ENCODE data around the gene CCDC141.

The CCDC141 gene

GRCh38 chr2:179072527-179072926, 22.6 kb upstream of the CCDC141 start:
- TF ChIP-seq, protein P1, sequence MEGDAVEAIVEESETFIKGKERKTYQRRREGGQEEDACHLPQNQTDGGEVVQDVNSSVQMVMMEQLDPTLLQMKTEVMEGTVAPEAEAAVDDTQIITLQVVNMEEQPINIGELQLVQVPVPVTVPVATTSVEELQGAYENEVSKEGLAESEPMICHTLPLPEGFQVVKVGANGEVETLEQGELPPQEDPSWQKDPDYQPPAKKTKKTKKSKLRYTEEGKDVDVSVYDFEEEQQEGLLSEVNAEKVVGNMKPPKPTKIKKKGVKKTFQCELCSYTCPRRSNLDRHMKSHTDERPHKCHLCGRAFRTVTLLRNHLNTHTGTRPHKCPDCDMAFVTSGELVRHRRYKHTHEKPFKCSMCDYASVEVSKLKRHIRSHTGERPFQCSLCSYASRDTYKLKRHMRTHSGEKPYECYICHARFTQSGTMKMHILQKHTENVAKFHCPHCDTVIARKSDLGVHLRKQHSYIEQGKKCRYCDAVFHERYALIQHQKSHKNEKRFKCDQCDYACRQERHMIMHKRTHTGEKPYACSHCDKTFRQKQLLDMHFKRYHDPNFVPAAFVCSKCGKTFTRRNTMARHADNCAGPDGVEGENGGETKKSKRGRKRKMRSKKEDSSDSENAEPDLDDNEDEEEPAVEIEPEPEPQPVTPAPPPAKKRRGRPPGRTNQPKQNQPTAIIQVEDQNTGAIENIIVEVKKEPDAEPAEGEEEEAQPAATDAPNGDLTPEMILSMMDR (IDR thresholded peaks at IDR 0.05; ENCODE audit: control insufficient read depth, insufficient read depth, low read depth, low read length, missing control alignments) = no peak

DNA sequence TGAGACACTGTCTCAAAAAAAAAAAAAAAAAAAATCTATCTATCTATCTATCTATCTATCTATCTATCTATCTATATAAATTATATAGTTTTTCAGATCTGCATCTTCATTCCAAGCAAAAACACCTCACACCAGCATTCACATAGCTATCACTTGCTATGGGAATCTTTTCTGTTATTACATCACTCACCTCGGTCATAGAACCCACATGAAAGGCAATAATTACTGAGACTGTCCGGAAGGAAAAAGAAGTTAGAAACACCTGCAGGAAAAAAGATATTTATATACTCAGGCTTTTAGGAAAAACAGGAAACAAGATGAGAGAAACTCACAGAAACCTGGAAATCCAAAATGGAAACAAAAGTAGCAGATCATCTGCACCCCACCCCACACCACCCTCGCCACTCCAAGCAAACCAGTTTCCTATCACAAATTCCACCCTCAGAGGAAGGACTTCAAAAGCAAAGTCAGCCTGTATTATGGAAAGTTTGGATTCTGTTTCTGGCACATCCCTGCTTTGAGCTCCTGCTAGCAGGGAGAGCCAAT, 21.9 kb upstream of the CCDC141 start:
- H3K4me3 ChIP-seq (ENCODE audit: control insufficient read depth, low read depth, low read length) = no peak overlapping the region
- TF ChIP-seq, protein P1 (IDR thresholded peaks at IDR 0.05; ENCODE audit: control insufficient read depth, insufficient read depth, low read depth, low read length, missing control alignments) = no peak
- DNase-seq (ENCODE audit: low read depth) = no peak

More at GRCh38 chr2:179072527-179072926, 22.6 kb upstream of the CCDC141 start:
- no peak overlapping the region for H3K4me3 ChIP-seq (ENCODE audit: control insufficient read depth, low read depth, low read length)
- no peak for DNase-seq (ENCODE audit: low read depth)

- DNase-seq (ENCODE audit: low read depth) = no peak
- no peak overlapping the region for H3K4me3 ChIP-seq (ENCODE audit: control insufficient read depth, low read depth, low read length)
- TF ChIP-seq, protein P1 (IDR thresholded peaks at IDR 0.05; ENCODE audit: control insufficient read depth, insufficient read depth, low read depth, low read length, missing control alignments) = no peak
These were observed 21.0 kb upstream of the CCDC141 start for GRCh38 chr2:179070895-179071294.

DNA sequence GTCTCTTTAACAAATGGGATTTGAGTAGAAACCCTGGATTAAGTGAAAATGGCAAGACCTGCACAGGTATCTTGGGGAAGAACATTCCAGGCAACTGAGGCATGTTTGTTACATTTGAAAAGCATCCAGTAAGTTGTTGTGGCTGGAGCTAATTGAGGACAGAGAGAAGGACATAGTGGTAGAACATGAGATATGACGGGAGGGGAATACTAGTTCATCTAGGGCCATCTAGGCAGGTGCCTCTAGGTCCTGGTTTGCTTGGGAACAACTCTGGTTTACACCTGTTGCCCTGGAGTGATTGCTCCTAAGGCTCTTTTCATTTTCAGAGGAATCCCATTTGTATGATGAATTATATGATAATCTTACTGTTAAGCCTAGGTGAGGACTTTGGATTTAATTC, 19.7 kb upstream of the CCDC141 start:
- TF ChIP-seq, protein P1 (IDR thresholded peaks at IDR 0.05; ENCODE audit: control insufficient read depth, insufficient read depth, low read depth, low read length, missing control alignments) = no peak
- no peak for DNase-seq (ENCODE audit: low read depth)
- no peak overlapping the region for H3K4me3 ChIP-seq (ENCODE audit: control insufficient read depth, low read depth, low read length)

DNA sequence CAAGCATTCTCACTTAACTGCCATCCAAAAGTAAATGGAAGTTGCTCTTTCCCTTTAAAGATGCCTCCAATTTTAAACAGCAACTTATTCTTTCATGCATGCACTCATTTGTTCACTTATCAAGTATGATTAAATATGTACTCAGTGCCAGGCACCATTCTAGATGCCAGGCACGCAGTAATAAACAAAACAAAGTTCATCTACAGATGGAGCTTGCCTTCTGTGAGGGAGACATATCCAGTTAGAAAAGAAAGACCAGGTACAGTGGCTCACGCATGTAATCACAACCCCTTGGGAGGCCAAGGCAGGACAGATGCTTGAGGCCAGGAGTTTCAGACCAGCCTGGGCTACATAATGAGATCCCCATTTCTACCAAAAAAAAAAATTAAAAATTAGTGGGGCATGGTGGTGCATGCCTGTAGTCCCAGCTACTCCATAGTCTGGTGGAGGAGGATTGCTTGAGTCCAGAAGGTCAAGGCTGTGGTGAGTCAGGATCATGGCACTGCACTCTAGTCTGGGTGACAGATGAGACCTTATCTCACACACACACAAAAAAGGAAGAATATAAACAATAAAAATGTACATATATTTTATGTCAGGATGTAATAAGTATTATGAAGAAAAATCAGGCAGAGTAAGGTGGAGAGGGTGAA, 19.2 kb upstream of the CCDC141 start:
- DNase-seq (ENCODE audit: low read depth) = no peak
- no peak overlapping the region for H3K4me3 ChIP-seq (ENCODE audit: control insufficient read depth, low read depth, low read length)
- TF ChIP-seq, protein P1 (IDR thresholded peaks at IDR 0.05; ENCODE audit: control insufficient read depth, insufficient read depth, low read depth, low read length, missing control alignments) = no peak

- no peak for DNase-seq (ENCODE audit: low read depth)
- TF ChIP-seq, protein P1 (IDR thresholded peaks at IDR 0.05; ENCODE audit: control insufficient read depth, insufficient read depth, low read depth, low read length, missing control alignments) = no peak
- no peak overlapping the region for H3K4me3 ChIP-seq (ENCODE audit: control insufficient read depth, low read depth, low read length)
These were observed 9.2 kb upstream of the CCDC141 start for GRCh38 chr2:179059026-179059700.
